Measurements from ENCODE around the gene TRIM62. TPM values are rescaled to one million over a fixed set of nuclear protein-coding genes. Genes with fewer than 3 reads are reported as not detected.

TRIM62 gene
- total RNA-seq, 2 experiments from 2014 or later, result 9.9 to 13.0 TPM

GRCh38 chr1:33176362-33176850, 5.4 kb downstream of the TRIM62 start:
- CTCF ChIA-PET, result no interaction called here
- peaks cover 12% of the 10 kb centered on the region for H3K4me1 Mint-ChIP-seq
- no peak overlapping the region for H3K4me3 Mint-ChIP-seq
- DNase-seq (no peak), ATAC-seq (no peak)
- H3K27ac Mint-ChIP-seq, result no peak overlapping the region
- H3K9me3 Mint-ChIP-seq (ENCODE audit: low read depth), result no peaks in the 10 kb centered on the region
- H3K27me3 Mint-ChIP-seq, result no peaks in the 10 kb centered on the region
- no peaks in the 10 kb centered on the region for H3K36me3 Mint-ChIP-seq

- H3K27me3 Mint-ChIP-seq, result no peaks in the 10 kb centered on the region
- H3K4me1 Mint-ChIP-seq, result peaks cover 10% of the 10 kb centered on the region
- no peak overlapping the region for H3K27ac Mint-ChIP-seq
- no peak overlapping the region for H3K4me3 Mint-ChIP-seq
- ATAC-seq, result no peak
- no peak for DNase-seq
- H3K36me3 Mint-ChIP-seq, result no peaks in the 10 kb centered on the region
- H3K9me3 Mint-ChIP-seq (ENCODE audit: low read depth), result no peaks in the 10 kb centered on the region
- CTCF ChIA-PET, result no interaction called here
Observed at GRCh38 chr1:33175865-33176264, 6.0 kb downstream of the TRIM62 start.

DNA sequence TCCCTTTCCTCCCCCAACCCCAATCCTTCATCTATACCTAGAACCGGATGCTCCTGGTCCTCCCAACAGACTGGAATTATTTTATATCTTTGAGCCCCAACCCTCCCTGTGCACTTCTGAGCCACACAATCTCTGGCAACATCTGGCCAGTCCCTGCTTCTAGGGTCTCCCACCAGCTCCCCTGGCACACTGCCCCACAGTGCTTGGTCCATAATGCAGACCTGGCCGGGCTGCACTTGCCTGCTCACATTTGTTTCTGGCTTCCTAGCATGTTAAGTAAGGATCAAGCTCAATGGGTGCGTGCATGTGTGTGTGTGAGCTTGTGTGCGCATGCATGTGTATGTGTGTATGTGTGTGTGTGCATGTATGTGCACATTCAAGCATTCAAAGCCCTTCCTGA, 8.8 kb downstream of the TRIM62 start:
- Mint-ChIP-seq H3K4me1 (peaks cover 2% of the 10 kb centered on the region), H3K4me3 (no peak overlapping the region), H3K36me3 (no peaks in the 10 kb centered on the region), H3K27ac (no peak overlapping the region), H3K9me3 (ENCODE audit: low read depth) (no peaks in the 10 kb centered on the region), H3K27me3 (no peaks in the 10 kb centered on the region)
- CTCF ChIA-PET, result interaction anchor here (0.7 kb wide), 1 partner anchor 90 kb away, joined by 3 read pairs; no protein-coding TSS in a partner anchor
- DNase-seq (no peak), ATAC-seq (no peak)

DNA sequence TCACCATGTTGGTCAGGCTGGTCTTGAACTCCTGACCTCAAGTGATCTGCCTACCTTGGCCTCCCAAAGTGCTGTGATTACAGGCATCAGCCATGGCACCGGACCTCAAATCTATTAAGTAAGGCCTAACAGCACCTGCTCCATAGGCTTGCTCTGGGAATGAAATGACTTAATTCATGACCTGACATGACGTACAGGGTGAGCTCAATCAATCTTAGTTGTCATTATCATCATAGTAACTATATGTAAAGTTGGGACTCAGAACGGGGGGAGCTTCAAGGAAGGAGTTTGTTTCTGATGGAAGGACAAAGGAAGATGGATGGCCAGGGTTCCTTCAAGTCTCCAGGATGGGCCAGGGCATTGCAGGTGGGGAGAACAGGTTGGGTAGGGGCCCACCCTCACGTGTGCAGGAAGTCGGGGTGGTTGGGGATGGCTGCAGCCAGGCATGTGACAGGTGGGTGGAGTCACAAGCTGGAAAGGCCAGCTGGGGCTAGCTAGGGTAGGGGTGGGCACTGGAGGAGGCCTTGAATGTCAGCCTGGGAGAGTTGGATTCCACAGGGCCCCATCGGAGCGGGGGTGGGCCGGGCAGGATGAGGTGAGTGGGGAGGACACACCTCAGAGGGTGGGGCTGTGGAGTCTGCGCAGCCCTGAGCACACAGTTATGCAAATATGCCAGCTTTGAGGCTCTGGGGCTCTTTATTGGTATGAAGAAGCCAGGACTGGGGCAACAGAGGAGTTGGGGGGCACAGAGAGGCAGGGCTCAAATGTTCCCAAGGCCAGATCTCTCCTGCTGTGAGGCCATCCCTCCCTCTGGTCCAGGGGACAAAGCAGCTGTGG, 9.6 kb downstream of the TRIM62 start:
- DNase-seq (no peak), ATAC-seq (no peak)
- peaks cover 2% of the 10 kb centered on the region for H3K4me1 Mint-ChIP-seq
- no peak overlapping the region for H3K4me3 Mint-ChIP-seq
- H3K27ac Mint-ChIP-seq, result no peak overlapping the region
- H3K9me3 Mint-ChIP-seq (ENCODE audit: low read depth), result no peaks in the 10 kb centered on the region
- CTCF ChIA-PET, result no interaction called here
- no peaks in the 10 kb centered on the region for H3K27me3 Mint-ChIP-seq
- H3K36me3 Mint-ChIP-seq, result no peaks in the 10 kb centered on the region

- H3K4me1 Mint-ChIP-seq, result peaks cover 2% of the 10 kb centered on the region
- H3K9me3 Mint-ChIP-seq (ENCODE audit: low read depth), result no peaks in the 10 kb centered on the region
- ATAC-seq (no peak), DNase-seq (no peak)
- H3K27me3 Mint-ChIP-seq, result no peaks in the 10 kb centered on the region
- no peak overlapping the region for H3K27ac Mint-ChIP-seq
- CTCF ChIA-PET, result no interaction called here
- H3K4me3 Mint-ChIP-seq, result no peak overlapping the region
- no peaks in the 10 kb centered on the region for H3K36me3 Mint-ChIP-seq
Observed at GRCh38 chr1:33170351-33171274, 11.2 kb downstream of the TRIM62 start.

DNA sequence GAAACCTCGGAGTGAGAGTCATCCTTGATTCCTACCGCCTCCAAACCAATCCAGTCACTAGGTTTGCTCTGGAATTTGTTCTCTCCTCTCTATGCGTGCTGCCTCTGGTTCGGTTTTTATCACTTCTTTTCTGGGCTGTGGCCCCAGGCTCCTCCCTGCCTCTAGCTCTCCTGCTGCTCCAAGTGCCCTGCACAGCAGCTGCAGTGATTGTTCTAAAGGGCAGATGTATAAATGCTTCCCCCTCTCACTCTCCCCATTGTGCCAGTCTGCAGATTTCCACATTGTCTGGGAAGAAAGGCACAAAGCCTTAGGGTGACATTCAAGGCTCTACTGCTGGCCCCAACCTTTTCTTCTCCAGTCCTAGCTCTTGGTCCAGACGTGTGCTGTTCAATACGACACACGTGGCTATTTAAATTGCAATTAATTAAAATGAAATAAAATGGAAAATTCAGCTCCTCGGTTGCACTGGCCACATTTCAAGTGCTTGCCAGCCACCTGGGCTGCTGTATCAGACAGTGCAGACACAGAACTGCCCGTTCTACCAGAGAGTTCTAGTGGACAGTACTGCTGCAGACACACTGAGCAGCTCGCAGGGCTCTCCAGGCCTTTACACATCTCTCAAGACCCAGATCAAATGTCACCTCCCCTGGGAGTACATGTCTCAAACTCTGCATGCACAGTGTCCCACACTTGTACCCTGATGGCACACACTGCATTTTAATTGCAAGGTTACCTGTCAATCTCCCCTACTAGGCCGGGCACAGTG, 12.4 kb downstream of the TRIM62 start:
- no peaks in the 10 kb centered on the region for H3K27me3 Mint-ChIP-seq
- no peaks in the 10 kb centered on the region for H3K36me3 Mint-ChIP-seq
- no peaks in the 10 kb centered on the region for H3K9me3 Mint-ChIP-seq (ENCODE audit: low read depth)
- peaks cover 2% of the 10 kb centered on the region for H3K4me1 Mint-ChIP-seq
- no peak overlapping the region for H3K4me3 Mint-ChIP-seq
- ATAC-seq (no peak), DNase-seq (no peak)
- CTCF ChIA-PET, result no interaction called here
- no peak overlapping the region for H3K27ac Mint-ChIP-seq

DNA sequence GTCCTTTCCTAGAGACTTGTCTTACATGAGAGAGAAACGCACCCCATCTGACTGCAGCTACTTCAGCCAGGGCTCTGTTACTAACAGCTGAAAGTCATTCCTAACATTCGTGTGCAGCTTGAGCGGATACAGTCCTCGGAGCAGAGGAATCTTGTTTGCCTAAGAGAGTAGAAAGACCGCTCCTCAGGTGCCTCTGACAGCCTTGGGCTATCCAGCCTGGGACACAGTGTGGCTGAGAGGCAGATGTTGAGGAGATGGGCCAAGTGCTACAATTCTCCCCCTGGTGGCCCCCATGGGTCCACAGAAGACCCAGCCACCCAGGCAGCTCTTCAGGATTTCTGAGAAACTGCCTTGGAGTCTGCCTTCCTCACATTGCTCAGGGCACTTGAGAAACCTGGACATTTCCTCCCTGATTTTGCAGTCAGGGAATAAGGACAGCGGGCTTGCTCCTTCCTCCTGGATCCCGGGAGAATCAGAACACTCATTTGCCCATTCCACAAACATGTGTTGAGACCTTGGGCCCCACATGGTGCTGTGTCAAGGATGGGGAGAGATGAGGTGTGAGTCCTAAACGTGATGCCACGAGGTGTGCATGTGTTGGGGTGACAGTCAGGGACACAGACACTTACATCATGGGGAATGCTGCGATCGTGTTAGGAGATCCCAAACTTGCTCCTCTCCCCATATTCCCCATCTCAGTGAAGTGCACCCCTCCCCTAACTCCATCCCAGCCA, 13.1 kb downstream of the TRIM62 start:
- H3K9me3 Mint-ChIP-seq (ENCODE audit: low read depth), result no peaks in the 10 kb centered on the region
- H3K27me3 Mint-ChIP-seq, result no peaks in the 10 kb centered on the region
- H3K27ac Mint-ChIP-seq, result no peak overlapping the region
- CTCF ChIA-PET, result interaction anchor here (1.0 kb wide), 1 partner anchor 12 kb away, joined by 4 read pairs; no protein-coding TSS in a partner anchor
- H3K4me3 Mint-ChIP-seq, result no peak overlapping the region
- no peaks in the 10 kb centered on the region for H3K36me3 Mint-ChIP-seq
- ATAC-seq, result no peak
- peaks cover 2% of the 10 kb centered on the region for H3K4me1 Mint-ChIP-seq
- DNase-seq, result no peak

- H3K4me1 Mint-ChIP-seq, result peaks cover 2% of the 10 kb centered on the region
- no peak for DNase-seq
- H3K27me3 Mint-ChIP-seq, result no peaks in the 10 kb centered on the region
- CTCF ChIA-PET, result interaction anchor here (1.0 kb wide), 1 partner anchor 13 kb away, joined by 4 read pairs; no protein-coding TSS in a partner anchor
- no peak overlapping the region for H3K4me3 Mint-ChIP-seq
- ATAC-seq, result no peak
- no peak overlapping the region for H3K27ac Mint-ChIP-seq
- H3K9me3 Mint-ChIP-seq (ENCODE audit: low read depth), result no peaks in the 10 kb centered on the region
- H3K36me3 Mint-ChIP-seq, result no peaks in the 10 kb centered on the region
Observed at GRCh38 chr1:33167650-33168447, 14.0 kb downstream of the TRIM62 start.

DNA sequence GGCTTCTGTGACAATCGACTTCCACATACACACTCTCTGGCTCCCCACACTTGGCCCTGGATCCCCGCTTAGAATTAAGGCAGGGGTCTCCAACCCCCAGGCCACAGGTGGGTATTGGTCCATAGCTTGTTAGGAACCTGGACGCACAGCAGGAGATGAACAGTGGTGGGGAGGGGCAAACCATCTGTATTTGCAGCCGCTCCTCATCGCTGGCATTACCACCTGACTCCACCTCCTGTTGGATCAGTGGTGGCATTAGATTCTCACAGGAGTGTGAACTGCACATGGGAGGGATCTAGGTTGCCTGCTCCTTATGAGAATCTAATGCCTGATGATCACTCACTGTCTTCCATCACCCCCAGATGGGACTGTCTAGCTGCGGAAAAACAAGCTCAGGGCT, 16.0 kb downstream of the TRIM62 start:
- H3K27ac Mint-ChIP-seq, result no peak overlapping the region
- peaks cover 2% of the 10 kb centered on the region for H3K4me1 Mint-ChIP-seq
- no peaks in the 10 kb centered on the region for H3K9me3 Mint-ChIP-seq (ENCODE audit: low read depth)
- CTCF ChIA-PET, result no interaction called here
- no peaks in the 10 kb centered on the region for H3K36me3 Mint-ChIP-seq
- H3K27me3 Mint-ChIP-seq, result no peaks in the 10 kb centered on the region
- DNase-seq (no peak), ATAC-seq (no peak)
- no peak overlapping the region for H3K4me3 Mint-ChIP-seq

DNA sequence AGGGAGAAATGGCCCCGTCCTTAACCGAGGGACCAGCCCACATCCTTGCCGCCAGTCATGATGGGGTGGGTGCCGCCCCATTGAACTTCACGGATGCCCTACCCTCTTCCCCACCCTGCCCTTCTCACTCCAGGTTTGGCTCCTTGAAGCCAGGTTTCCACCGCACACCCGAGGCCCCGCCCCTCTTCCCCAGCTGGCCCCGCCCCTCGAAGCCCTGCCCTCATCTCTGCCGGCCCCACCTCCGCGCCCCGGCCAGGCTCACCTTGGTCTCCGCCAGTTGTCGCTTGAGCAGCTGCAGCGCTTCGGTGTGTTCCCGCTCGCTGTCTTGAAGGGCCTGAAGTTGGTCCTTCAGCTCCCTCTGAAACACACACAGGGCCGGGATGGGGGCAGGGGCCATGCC, 16.6 kb downstream of the TRIM62 start:
- CTCF ChIA-PET, result no interaction called here
- Mint-ChIP-seq H3K27ac (no peak overlapping the region), H3K27me3 (no peaks in the 10 kb centered on the region), H3K4me1 (peaks cover under 1% of the 10 kb centered on the region), H3K4me3 (no peak overlapping the region), H3K9me3 (ENCODE audit: low read depth) (no peaks in the 10 kb centered on the region), H3K36me3 (no peaks in the 10 kb centered on the region)
- ATAC-seq (no peak), DNase-seq (no peak)

GRCh38 chr1:33163621-33164519, 18.0 kb downstream of the TRIM62 start:
- no peaks in the 10 kb centered on the region for H3K4me1 Mint-ChIP-seq
- H3K27ac Mint-ChIP-seq, result no peak overlapping the region
- no peak for ATAC-seq
- no peak for DNase-seq
- CTCF ChIA-PET, result no interaction called here
- H3K27me3 Mint-ChIP-seq, result no peaks in the 10 kb centered on the region
- H3K4me3 Mint-ChIP-seq, result no peak overlapping the region
- no peaks in the 10 kb centered on the region for H3K9me3 Mint-ChIP-seq (ENCODE audit: low read depth)
- no peaks in the 10 kb centered on the region for H3K36me3 Mint-ChIP-seq

Data from activated CD8-positive, alpha-beta memory T cell treated with anti-CD3 and anti-CD28 coated beads, Interleukin-2, amount 10 ng/mL, durations not matched to agents 7 days and 5 days (primary cell).